ENCODE measurements around the gene TEKT5.

TEKT5 gene

DNA sequence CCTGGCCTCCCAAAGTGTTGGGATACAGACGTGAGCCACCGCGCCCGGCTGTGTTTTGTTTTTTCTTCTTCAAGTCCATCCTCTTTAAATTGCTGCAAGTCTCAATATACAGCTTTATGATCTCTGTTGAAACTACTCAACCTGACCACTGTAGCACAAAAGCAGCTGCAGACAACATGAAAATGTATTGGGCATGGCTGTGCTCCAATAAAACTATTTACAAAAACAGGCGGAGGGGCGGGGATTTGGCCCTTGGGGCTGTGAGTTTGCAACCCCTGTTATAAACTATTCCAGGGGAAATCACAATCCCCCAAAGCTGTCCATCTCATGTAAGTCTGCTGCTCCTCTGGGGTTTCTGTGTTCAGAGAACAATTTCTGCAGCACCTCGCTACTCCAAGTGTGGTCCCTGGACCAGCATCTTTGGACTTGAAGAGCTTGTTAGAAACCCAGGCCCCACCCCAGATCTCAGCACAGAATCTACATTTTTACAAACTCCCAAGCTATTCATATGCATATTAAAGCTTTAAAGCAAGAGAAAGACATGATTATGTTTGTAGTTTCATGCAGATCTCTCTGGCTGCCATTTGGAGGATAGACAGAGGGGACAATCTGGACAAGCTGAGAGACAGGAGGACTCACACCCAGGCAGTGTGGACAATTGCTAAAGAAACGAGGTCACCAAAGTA lies 33.6 kb downstream of the TEKT5 start:
- TF ChIP-seq, protein P1, sequence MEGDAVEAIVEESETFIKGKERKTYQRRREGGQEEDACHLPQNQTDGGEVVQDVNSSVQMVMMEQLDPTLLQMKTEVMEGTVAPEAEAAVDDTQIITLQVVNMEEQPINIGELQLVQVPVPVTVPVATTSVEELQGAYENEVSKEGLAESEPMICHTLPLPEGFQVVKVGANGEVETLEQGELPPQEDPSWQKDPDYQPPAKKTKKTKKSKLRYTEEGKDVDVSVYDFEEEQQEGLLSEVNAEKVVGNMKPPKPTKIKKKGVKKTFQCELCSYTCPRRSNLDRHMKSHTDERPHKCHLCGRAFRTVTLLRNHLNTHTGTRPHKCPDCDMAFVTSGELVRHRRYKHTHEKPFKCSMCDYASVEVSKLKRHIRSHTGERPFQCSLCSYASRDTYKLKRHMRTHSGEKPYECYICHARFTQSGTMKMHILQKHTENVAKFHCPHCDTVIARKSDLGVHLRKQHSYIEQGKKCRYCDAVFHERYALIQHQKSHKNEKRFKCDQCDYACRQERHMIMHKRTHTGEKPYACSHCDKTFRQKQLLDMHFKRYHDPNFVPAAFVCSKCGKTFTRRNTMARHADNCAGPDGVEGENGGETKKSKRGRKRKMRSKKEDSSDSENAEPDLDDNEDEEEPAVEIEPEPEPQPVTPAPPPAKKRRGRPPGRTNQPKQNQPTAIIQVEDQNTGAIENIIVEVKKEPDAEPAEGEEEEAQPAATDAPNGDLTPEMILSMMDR (IDR thresholded peaks at IDR 0.05; ENCODE audit: low read depth, low read length), result no peak
- DNase-seq, result no peak
- no peaks in the 10 kb centered on the region for H3K9me3 ChIP-seq
- no peaks in the 10 kb centered on the region for H3K27me3 ChIP-seq
- no peaks in the 10 kb centered on the region for H3K4me1 ChIP-seq
- no peaks in the 10 kb centered on the region for H3K36me3 ChIP-seq
- H3K4me3 ChIP-seq (ENCODE audit: low read depth, low read length), result no peak overlapping the region

DNA sequence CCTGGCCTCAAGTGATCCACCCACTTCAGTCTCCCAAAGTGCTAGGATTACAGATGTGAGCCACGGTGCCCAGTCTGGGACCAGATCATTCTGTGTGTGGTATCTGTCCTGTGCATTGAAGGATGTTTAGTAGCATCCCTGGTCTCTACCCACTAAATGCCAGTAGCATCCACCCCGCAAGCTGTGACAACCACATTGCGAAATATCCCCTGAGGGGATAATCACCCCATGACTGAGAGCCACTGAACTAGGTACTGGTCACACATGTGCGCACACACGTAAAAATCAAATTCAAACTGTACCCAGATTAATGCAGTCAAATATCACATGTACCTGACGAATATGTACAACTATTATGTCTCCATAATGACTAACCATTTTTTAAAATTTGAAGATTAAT lies 35.8 kb downstream of the TEKT5 start:
- Histone ChIP-seq H3K9me3 (no peaks in the 10 kb centered on the region), H3K4me1 (no peaks in the 10 kb centered on the region), H3K27me3 (no peaks in the 10 kb centered on the region), H3K4me3 (ENCODE audit: low read depth, low read length) (no peak overlapping the region), H3K36me3 (no peaks in the 10 kb centered on the region)
- TF ChIP-seq, protein P1 (IDR thresholded peaks at IDR 0.05; ENCODE audit: low read depth, low read length), result no peak
- no peak for DNase-seq

DNA sequence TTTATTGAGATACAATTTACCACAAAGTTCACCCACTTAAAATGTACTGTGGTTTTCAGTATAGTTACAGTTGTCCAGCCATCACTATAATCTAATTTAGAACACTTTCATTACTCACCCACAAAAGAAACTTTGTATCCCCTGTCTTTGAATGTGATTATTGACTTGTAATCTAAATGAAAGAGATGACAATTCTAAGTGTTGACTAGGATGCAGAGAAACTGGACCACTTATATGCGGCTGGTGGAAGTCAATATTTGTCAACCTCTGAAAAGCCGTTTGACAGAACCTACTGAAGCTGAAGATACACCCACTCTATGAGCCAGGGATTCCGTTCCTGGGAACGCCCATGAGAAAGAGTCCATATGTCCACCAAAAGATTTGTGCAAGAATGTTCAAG lies 36.8 kb downstream of the TEKT5 start:
- no peaks in the 10 kb centered on the region for H3K27me3 ChIP-seq
- no peak for DNase-seq
- H3K36me3 ChIP-seq, result no peaks in the 10 kb centered on the region
- TF ChIP-seq, protein P1 (IDR thresholded peaks at IDR 0.05; ENCODE audit: low read depth, low read length), result no peak
- H3K4me1 ChIP-seq, result no peaks in the 10 kb centered on the region
- no peaks in the 10 kb centered on the region for H3K9me3 ChIP-seq
- H3K4me3 ChIP-seq (ENCODE audit: low read depth, low read length), result no peak overlapping the region

DNA sequence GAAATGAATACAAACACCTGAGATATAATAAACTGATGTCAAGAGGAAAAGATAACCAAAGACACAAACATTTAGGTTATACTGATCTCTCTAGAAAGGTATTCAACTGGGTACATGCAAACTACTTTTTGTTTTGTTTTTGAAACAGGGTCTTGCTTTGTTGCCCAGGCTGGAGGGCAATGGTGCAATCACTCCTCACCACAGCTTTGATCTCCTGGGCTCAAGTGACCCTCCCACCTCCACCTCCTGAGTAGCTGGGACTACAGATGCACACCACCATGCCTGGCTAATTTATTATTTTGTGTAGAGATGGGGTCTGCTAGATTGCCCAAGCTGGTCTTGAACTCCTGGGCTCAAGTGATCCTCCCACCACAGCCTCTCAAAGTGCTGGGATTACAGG lies 38.1 kb downstream of the TEKT5 start:
- Histone ChIP-seq H3K4me1 (no peaks in the 10 kb centered on the region), H3K36me3 (no peaks in the 10 kb centered on the region), H3K9me3 (no peaks in the 10 kb centered on the region), H3K4me3 (ENCODE audit: low read depth, low read length) (no peak overlapping the region), H3K27me3 (no peaks in the 10 kb centered on the region)
- TF ChIP-seq, protein P1 (IDR thresholded peaks at IDR 0.05; ENCODE audit: low read depth, low read length), result no peak
- DNase-seq, result no peak

DNA sequence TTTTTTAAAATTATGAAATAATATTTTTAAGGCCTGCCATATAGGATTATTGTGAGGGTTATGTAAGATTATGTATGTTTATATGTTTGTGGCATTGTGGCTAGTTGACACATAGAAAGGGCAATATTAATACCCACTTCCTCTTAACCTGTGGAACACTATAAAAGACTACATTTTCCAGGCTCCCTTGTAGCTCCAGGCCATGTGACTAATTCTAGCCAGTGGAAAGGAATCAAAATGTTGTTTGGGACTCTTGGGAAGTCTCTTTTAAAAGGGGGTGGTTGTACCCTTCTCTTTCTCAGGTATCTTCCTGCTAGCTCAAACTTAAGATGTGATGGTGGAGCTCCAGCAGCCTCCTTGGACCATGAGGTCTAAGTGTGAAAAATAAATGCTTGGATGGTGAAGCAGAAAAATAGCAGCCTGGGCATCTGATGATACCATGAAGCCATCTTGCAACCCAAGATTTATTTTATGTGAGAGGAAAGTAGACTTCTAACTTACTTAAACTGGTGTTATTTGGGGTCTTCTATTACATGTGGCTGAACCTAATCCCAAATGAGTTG lies 39.2 kb downstream of the TEKT5 start:
- Histone ChIP-seq H3K36me3 (no peaks in the 10 kb centered on the region), H3K27me3 (no peaks in the 10 kb centered on the region), H3K4me3 (ENCODE audit: low read depth, low read length) (no peak overlapping the region), H3K9me3 (no peaks in the 10 kb centered on the region), H3K4me1 (no peaks in the 10 kb centered on the region)
- TF ChIP-seq, protein P1 (IDR thresholded peaks at IDR 0.05; ENCODE audit: low read depth, low read length), result no peak
- no peak for DNase-seq

DNA sequence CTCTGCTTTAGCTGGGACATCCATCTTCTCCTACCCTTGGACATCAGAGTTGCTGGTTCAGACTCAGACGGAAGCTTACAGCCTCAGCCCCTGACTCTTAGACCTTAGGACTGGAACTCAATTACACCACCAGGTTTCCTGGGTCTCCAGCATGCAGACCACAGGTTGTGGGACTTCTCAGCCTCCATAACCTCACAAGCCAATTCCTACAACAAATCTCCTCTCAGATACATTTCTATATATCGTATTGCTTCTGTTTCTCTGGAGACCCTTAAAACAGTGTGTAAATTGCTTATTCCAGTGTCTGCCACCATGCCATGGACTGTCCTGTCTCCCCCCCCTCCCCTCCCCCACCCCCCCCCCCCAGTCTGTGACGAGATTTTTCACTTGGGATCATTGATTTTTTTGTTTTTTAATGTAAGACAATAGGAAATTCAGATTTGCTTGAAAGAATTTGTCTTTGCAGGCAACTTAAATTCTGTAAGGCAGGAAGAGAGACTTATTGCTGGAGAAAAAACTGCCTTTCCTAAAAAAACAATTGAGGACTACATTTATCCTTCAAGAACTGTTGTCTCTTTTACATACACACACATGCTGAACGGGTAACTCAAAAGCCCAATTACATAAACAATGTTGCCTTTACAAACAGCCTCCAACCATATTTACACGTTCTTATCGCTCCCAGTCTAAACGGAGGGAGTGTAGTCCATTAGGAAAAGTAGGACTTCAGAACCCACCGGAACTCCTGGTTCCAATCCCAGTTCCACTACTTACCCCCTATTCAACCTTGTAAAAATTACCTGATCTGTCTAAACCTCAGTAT lies 39.9 kb downstream of the TEKT5 start:
- H3K4me3 ChIP-seq (ENCODE audit: low read depth, low read length), result no peak overlapping the region
- no peaks in the 10 kb centered on the region for H3K9me3 ChIP-seq
- no peak for DNase-seq
- H3K27me3 ChIP-seq, result no peaks in the 10 kb centered on the region
- H3K4me1 ChIP-seq, result no peaks in the 10 kb centered on the region
- TF ChIP-seq, protein P1 (IDR thresholded peaks at IDR 0.05; ENCODE audit: low read depth, low read length), result no peak
- H3K36me3 ChIP-seq, result no peaks in the 10 kb centered on the region

Measured in BE2C (cell line).